IPS DF 4.7 (cell line): Measurements from ENCODE around the gene SPANXN3.
"Not testable (repeated sequence)": the region's sequence is repeated elsewhere in the genome, so short reads cannot be mapped to it uniquely, and the experiment has no call there.

Source experiments
- DNase-seq: peaks from one replicate; pipeline ENCODE4 v3.0.0-alpha.2; 2013; ENCODE audit warnings: low spot score; ENCODE audit errors: extremely low read depth

Gene SPANXN3

GRCh38 chrX:143517375-143517774, at the start of gene SPANXN3:
Gene SPANXN3 (minus strand): TSS chrX:143517475. CDS start chrX:143517391, 84 bp downstream.
- not testable (repeated sequence) for DNase-seq

GRCh38 chrX:143536176-143536575, 18.9 kb upstream of the SPANXN3 start:
- no peak for DNase-seq

DNA sequence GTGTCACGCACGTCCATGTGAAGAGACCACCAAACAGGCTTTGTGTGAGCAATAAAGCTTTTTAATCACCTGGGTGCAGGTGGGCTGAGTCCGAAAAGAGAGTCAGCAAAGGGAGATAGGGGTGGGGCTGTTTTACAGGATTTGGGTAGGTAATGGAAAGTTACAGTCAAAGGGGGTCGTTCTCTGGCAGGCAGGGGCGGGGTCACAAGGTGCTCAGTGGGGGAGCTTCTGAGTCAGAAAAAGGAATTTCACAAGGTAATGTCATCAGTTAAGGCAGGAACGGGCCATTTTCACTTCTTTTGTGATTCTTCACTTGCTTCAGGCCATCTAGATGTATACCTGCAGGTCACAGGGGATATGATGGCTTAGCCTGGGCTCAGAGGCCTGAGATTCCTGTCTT, 15.1 kb downstream of the SPANXN3 start:
- DNase-seq, result not testable (repeated sequence)

DNA sequence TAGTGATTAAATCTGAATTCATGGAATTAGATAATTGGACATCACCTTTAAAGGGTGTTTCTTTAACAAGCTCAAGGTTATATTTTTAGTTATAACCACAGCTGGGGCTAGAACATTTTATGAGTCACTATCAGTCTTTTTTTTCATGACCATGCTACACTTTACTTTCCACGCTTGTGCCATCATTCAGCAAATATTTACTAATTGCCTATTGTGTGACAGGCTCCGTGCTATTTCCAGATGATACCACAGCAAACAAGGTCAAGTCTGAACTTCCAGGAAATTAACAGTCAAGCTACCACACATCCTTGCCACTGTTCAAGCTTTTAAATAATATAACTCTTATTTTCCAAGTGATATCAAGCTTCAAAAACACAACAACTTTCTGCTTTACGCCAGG, 16.5 kb downstream of the SPANXN3 start:
- no peak for DNase-seq

DNA sequence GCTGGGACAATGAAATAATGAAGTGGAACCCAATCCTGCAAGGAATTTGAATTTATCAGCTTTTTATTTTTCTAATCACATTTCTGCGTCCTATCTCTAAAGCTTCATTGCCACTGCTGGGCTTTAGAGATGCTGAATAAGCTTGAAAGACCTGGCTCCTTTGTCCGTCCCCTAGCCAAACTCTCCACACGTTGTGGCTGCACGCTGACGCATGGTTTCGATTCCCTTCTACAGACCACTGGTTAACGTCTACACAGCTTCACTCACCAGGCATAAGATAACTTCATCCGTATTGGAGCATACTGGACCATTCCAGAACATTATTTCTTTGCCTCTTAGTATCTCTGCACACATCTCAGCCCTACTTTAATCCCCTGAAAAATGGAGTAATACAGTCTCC, 31.2 kb downstream of the SPANXN3 start:
- DNase-seq, result no peak

DNA sequence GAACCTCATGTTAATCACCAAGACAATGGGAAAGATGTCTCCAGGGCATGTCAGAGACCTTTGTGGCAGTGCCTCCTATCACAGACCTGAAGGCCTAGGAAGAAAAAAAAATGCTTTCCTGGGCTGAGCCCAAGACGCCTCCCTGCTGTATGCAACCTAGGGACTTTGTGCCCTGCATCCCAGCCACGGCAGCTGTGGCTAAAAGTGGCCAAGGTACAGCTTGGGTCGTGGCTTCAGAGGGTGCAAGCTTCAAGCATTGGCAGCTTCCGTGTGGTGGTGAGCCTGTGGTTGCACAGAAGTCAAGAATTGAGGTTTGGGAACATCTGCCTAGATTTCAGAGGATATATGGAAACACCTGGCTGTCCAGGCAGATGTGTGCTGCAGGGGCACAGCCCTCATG, 40.5 kb downstream of the SPANXN3 start:
- no peak for DNase-seq

DNA sequence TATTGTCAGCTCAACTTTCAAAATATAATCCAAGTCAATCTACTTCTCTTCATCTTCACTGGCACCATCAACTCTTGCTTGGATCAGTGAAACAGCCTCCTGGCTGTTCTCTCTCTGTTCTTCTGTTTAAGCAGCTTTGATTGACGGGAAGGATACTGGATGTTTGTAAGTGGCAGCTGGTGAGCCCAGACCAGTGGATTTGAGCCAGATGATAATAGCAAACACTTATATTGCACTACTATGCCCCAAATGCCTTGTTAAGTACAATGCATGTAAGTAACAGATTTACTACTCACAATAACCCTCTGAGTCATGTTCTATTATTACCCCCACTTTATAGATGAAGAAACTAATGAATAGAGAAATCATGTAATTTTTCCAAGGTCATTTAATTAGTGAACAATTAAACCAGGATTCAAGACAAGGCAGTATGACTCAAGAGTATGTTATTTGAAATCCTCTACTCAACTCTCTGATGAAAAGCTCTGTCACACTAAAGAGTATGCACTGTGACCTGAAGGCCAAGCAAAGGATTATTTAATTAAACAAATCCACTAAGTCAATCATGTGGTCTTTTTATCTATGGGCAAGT, 44.8 kb downstream of the SPANXN3 start:
- DNase-seq, result no peak

DNA sequence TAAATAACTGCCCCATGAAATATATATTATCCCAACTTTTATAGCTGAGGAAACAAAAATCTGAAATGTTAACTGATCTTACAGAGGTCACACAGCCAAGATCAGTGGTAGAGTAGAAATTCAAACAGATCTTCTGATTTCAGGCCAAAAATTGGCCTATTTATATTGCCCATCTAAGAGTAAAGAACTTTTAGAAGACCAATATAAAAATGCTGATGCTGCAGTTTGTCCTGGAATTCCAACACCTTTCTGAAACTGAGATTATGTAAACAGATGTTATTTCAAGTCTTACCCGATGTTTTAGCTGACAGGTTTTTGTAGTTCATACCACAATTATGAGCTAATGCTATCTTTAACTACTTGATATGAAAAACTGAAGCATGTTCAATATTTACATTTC, 51.1 kb downstream of the SPANXN3 start:
- DNase-seq, result no peak

GRCh38 chrX:143462696-143463095, 54.6 kb downstream of the SPANXN3 start:
- DNase-seq, result no peak

- no peak for DNase-seq
These were observed 55.7 kb downstream of the SPANXN3 start for GRCh38 chrX:143461606-143462005.
